Fibroblast of lung (primary cell): ENCODE results near the gene AMER2.

Source experiments
- EZH2 ChIP-seq: IDR thresholded peaks from 2 replicates; pipeline ENCODE4 v1.5.1; 2012; ENCODE audit warnings: low read length, control low read depth, mild to moderate bottlenecking; ENCODE audit errors: missing control alignments
- TF ChIP-seq, protein P1 (sequence below), 2 donors: IDR thresholded peaks in 1 of 2; conservative IDR thresholded peaks in 1 of 2; 1 replicate in 1 of 2; 2 replicates in 1 of 2; pipeline ENCODE4 v1.5.1; 2011 to 2012; ENCODE audit warnings: low read length in 2 of 2, control low read depth in 1 of 2, inconsistent platforms in 1 of 2, low read depth in 1 of 2, mild to moderate bottlenecking in 1 of 2

DNA sequence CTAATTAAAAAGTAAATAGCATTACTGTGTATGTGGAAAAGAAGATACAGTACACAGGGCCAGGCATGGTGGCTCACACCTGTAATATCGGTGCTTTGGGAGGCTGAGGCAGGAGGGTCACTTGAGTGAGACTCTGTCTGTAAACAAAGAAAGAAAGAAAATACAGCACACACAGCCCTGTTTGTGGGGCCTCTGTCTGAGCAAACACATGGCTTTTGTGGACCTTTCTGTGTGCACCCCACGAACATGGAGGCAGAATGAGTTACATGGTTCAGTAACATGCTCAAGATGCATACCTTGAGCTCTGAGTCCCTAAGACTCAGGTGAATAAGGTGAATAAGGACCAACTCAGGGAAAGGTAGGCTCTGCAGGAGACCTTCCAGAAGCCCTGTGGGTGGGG is 20.0 kb upstream of the AMER2 start:
- TF ChIP-seq, protein P1, sequence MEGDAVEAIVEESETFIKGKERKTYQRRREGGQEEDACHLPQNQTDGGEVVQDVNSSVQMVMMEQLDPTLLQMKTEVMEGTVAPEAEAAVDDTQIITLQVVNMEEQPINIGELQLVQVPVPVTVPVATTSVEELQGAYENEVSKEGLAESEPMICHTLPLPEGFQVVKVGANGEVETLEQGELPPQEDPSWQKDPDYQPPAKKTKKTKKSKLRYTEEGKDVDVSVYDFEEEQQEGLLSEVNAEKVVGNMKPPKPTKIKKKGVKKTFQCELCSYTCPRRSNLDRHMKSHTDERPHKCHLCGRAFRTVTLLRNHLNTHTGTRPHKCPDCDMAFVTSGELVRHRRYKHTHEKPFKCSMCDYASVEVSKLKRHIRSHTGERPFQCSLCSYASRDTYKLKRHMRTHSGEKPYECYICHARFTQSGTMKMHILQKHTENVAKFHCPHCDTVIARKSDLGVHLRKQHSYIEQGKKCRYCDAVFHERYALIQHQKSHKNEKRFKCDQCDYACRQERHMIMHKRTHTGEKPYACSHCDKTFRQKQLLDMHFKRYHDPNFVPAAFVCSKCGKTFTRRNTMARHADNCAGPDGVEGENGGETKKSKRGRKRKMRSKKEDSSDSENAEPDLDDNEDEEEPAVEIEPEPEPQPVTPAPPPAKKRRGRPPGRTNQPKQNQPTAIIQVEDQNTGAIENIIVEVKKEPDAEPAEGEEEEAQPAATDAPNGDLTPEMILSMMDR (conservative IDR thresholded peaks at IDR 0.05 in 1 of 2, IDR thresholded peaks at IDR 0.05 in 1 of 2; ENCODE audit: low read depth in 1 of 2, low read length in 2 of 2), result no peak
- TF ChIP-seq EZH2, result no peak
